NAMALWA (cell line): ENCODE measurements around the gene GRIN3B.

Source experiments
- DNase-seq: peaks from one replicate; pipeline ENCODE4 v3.0.0-alpha.2; 2015; ENCODE audit warnings: low spot score

Gene GRIN3B

GRCh38 chr19:1007399-1008251 lies 7.4 kb downstream of the GRIN3B start:
- no peak for DNase-seq

DNA sequence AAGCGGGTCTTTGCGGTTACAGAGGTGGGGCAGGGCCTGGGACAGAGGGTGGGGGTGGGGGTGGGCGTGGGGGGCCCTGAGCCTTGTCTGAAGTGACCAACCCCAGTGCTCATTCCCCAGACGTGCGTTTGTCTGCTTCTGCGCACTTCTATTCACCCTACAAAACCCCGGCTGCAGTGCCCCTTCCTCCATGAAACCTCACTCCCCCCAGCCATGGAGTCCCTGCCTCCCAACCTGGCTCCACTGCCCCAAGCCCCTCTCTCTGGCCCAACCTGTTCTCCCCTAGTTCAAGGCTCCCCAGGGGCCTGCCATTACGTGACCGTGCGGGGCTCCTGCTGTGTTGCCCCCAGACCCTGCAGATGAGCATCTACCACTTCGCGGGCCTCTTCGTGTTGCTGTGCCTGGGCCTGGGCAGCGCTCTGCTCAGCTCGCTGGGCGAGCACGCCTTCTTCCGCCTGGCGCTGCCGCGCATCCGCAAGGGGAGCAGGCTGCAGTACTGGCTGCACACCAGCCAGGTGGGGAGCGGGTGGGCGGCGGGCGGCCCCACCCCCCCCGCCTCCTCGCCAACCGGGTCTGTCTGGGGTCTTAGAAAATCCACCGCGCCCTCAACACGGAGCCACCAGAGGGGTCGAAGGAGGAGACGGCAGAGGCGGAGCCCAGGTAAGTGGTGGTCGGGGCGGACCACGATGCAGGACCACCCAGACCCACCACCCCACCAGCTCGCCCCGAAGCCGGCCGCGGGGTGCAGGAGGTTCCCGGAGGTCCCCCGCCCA lies 8.2 kb downstream of the GRIN3B start:
- no peak for DNase-seq

- DNase-seq = no peak
Observed at GRCh38 chr19:1009041-1009980, 9.1 kb downstream of the GRIN3B start.

GRCh38 chr19:1009981-1010538 lies 9.8 kb downstream of the GRIN3B start:
- no peak for DNase-seq

DNA sequence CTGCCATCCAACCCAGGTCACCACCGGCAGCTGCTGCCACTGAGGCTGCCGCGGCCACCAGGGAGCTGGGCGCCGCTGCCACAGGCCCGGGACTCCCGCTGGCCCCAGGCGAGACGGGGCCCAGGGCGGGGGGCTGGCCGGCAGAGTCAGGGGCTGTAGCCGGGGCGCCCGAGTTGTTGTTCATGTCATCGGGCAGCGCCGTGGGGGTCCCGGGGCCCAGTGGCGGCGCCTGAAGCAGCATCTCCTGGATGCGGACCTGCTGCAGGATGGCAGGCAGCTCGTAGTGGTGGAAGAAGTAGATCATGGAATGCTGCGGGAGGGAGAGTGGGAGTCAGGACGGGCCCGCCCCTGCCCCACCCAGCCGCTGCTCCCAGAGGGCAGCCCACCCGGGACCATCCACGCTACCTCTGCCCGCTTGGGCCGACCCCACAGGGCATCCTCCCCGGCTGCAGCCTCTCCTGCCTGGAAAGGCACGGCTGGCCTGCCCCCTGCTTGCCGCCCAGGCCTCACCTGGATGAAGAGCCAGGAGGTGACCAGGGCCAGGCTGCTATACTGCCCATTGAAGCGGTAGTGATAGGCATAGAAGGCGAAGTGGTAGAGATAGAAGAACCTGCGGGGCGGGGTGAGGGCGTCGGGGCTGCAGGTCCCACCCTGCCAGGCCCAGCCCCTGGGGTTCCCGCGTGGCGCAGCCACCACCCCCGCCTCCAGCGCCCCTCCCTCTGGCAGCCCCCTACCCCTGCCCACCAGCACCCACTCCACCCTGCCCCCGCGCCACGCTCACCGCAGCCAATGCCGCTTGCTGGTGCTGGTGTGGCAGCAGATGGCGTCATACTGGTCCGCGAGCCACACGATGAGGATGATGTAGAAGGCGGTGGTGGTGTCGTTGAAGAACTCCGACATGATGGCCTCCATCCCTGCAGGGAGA lies 10.6 kb downstream of the GRIN3B start:
- no peak for DNase-seq

DNA sequence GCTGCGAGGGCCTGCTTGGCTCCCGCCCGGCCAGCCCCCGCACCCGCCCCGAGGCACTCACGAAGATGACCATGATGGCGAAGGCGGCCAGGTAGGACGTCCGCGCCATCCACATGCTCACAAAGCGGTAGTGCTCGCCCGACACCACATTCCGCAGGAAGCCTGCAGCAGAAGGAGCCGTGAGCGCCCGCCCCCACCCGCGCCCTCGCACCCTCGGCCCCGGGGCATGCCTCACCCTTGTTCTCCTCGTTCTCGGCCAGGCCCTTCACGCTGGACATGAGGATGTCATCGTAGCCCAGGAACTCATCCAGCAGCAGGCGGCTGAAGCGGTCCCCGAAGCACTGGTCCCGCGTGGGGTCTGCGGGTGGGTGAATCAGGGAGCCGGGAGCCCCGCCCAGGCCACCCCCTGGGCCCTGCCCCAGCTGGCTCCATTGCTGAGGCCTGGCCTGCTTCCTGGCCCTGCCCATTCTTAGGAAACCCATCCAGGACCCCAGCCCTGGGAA lies 11.7 kb downstream of the GRIN3B start:
- no peak for DNase-seq

DNA sequence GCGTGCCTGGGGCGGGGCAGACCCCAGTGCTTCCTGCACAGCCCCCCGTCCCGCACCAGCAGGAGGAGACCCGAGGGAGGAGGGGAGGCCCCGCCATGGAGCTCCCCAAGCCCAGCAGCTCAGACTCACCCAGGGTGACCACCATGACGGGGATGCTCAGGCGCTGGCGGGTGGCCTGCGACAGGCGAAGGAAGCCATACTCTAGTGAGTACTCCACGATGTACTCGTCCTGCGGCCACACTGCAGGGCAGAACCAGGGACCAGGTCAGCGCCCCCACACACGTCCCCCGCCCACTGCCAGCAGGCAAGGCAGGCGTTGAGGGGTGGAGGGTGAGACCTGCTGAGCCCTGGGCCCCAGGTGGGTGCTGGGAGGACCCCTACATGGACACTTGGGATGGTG lies 12.1 kb downstream of the GRIN3B start:
- DNase-seq = no peak

DNA sequence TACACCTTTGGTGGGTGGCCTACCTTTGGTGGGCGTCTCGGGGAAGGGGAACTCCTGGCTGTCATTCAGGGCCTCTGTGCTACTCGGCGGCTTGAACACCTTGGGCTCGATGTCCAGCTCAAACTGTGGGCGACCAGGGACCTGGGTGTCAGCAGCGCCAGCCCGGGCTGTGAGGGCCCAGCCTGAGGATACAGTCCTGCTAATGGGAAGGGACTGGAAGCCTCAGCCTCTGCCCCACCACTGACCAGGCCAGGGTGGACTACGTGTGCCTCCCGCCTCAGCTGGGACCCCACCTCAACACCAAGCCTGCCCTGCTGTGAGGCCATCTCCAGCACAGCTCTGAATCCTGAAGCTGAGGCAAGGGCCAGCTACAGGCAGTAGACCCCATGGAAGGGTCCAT lies 13.0 kb downstream of the GRIN3B start:
- DNase-seq = no peak

GRCh38 chr19:1014161-1015060 lies 14.2 kb downstream of the GRIN3B start:
- DNase-seq = no peak

- no peak for DNase-seq
Observed at GRCh38 chr19:1015061-1015781, 15.0 kb downstream of the GRIN3B start.

- DNase-seq = no peak
Observed at GRCh38 chr19:1015782-1016646, 15.8 kb downstream of the GRIN3B start.

- no peak for DNase-seq
Observed at GRCh38 chr19:1016647-1017114, 16.5 kb downstream of the GRIN3B start.

- no peak for DNase-seq
Observed at GRCh38 chr19:1017115-1017905, 17.1 kb downstream of the GRIN3B start.

GRCh38 chr19:1017906-1018305 lies 17.7 kb downstream of the GRIN3B start:
- no peak for DNase-seq

GRCh38 chr19:1018393-1018792 lies 18.2 kb downstream of the GRIN3B start:
- no peak for DNase-seq

- no peak for DNase-seq
Observed at GRCh38 chr19:1018932-1019615, 18.9 kb downstream of the GRIN3B start.
